Left kidney (tissue), 2 donors: ENCODE data around the gene BICDL1. TPM values are rescaled to one million over a fixed set of nuclear protein-coding genes. Genes with fewer than 3 reads are reported as not detected.

Source experiments
- DNase-seq: peaks from one replicate; pipeline ENCODE4 v3.0.0-alpha.2; 2013
- polyA plus RNA-seq: library from polyadenylated mRNA; unstranded; fragments of 120-200 nt; gene quantifications from one replicate; pipeline ENCODE4 v1.2.1, GENCODE V29; 2013; ENCODE audit not compliant: insufficient read length

BICDL1 gene
- polyA plus RNA-seq, 1 donor: 37.8 TPM

DNA sequence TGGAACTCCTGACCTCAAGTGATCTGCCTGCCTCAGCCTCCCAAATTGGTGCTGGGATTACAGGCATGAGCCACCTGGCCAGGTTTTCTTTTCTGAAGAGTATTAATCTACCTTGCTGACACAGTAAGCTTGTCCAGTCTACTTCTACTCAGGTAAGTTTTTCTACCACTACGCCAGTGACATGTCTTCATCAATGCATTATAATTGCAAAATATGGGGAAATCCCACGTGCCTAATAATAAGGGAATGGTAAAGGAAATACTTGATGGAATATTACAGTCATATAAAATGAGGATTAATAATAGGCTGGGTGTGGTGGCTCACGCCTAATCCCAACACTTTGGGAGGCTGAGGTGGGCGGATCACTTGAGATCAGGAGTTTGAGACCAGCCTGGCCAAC, 65.3 kb downstream of the BICDL1 start:
- no peak for DNase-seq

DNA sequence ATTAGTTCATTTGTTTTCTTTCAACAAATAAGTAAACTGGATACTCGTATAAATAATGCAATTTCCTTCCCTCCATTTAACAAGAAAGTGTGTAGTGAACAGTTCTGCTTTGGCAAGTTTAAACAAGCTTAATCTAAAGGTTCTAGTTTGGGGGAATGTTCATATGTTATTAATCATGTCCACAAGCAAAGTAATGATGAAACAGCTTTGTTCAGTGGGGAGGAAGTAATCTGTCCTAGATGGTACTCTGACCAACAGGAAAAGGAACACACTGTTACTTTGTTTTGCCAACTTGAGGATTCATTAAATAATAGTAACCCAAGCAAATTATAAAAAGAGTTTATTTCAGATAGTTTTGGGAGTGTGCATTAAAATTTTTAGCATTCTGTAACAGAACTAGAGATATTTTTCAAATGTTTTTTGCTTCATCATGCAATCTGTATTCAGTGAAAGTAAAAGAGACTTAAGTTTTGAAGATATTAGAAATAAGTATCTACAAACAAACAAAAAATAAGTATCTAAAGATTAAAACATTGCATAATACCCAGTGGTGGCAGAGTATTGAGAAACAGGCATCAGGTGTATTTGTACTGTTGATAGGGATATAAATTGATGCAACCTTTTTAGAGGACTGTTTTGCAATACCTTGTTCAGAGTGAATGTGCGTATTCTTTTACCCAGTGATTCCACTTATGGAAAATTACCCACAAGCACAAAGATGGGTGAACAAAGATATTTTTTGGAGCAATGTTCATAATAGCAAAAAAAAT, 66.4 kb downstream of the BICDL1 start:
- no peak for DNase-seq

DNA sequence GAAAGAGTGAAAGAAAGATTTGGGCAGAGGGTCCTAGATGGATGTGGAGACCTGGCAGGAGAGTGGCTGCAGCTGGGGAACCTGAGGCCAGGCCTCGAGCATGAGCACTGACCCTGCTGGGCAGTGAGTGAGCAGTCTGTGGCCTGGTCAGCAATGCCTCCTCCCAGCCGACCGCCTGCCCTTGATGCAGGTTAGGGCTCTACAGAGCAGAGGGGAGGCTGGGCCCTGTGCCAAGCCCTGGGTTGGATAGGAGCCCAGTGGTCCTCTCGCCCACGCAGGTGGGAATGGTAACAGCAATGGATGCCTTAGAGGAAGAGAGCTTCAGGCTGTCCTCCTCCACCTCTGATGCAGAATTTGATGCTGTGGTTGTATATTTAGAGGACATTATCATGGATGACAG, 67.7 kb downstream of the BICDL1 start:
- no peak for DNase-seq

DNA sequence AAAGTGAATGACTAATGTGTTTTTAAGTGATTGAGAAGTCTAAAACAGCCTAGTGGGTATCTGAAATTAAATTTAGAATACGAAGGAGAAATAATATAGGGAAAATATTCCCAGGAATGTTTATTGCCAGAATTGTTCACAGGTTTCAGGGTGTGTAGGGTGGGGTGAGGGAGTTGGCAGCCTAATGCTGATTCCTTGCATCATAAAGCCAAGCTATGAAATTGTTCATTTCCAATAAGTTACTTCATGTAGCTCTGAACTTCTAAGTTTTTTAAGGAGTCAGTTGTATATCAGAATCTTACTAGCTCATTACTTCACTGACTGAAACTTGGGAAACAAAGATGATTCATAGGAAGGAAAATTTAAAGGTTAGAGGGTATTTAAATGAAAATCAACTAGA, 71.2 kb downstream of the BICDL1 start:
- DNase-seq: no peak

DNA sequence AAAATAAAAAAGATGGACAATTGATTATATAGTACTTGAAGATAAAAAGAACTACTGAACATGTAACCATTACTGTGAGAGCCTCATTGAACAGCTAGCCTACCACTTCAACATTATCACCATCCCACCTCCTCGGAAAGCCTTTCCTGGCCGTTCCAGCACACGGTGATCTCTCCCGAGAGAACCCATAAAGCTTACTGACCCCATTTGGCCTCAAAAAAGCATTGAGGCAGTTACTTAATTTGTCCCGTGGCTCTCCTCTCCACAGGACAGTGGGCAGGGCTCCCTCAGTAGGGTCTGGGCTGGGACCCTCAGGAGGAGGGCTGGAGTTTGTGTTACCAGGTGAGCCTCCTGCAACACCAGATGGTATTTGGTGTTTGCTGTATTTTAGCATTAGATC, 71.7 kb downstream of the BICDL1 start:
- DNase-seq: no peak

DNA sequence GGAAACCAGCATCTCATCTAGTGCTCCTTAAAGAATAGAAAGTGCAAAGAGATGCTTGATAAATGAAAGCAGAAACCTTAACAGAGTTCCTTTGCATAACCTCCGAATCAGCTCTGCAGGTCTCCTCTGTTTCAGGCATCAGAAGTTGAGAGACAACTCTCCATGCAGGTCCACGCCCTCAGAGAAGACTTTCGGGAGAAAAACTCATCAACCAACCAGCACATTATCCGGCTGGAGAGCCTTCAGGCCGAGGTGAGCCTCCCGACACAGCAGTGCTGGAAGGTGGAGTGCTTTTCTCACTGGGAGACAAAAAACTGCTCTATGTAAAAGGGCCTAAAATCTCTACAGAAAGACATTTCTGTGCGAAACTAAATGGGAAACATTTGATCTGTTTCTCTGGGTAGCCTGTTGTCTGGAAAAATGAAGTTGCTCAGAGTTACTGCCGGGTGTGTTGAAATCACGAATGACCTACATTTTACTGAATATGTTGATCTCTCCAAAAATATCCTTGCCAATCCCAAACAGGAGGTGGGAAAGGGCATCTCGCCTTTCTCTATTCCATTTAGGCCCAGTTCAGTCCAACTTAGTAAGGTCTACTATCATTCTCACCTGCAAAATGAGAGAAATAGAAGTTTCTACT, 72.7 kb downstream of the BICDL1 start:
- DNase-seq: no peak

DNA sequence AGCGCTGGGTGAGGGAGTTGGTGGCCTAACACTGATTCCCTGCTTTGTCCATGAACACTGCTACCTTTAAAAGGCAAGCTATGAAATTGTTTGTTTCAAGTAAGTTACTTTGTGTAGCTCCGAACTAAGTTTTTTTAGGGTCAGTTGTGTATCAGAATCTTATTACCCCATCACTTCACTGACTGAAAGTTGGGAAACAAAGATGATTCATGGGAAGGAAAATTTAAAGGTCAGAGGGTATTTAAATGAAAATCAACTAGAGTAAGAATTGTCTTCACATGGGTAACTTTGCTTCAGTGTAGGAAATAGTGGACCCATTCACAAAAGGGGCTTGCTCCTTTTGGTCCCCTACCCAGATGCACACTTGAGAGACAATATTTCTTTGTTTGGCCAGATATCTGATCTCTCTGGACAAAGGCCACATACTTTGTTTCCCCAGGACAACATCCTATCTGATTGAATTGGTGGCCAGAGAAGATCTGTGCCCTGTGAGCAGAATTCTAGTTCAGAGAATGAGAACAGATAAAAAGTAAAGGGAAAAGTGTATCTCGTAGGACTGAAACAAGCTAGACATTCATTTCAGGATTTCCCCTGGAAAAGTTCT, 74.0 kb downstream of the BICDL1 start:
- DNase-seq: no peak

DNA sequence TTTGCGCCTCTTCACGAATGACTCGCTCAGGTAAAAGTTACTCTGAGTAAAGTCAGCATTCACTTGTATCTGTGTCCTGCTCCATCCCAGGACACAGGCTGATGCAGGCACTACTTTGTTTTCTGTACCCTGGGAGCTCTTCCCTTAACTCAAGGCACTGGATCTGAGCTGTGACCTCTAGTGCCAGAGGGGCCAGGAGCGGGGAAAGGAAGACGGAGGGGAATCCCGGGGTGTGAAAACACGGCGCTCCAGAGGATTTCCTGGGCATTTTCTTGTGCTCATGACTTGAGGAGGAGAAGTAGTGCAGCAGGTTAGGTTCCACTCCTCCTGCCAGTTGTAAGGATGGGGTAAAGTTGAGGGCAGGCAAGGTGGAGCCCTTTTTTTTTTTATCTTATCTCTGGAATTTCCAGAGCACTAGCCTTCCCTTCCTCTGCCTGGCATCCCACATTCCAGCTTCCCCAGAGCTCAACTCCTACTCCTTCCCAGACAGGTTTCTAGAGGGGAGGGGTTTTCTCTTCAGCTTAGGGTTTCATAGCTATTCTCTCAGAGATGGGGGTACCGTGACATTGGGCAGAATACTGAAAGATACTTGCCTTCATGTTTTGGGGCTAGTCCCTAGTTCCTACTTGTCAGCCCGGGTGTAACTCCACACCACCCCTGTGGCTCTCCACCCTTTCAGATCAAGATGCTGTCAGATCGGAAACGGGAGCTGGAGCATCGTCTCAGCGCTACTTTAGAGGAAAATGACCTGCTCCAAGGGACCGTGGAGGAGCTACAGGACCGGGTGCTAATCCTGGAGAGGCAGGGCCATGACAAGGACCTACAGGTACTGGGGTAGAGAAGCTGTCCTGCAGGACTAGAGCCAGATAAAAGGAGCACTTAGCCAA, 75.3 kb downstream of the BICDL1 start:
- DNase-seq: no peak

DNA sequence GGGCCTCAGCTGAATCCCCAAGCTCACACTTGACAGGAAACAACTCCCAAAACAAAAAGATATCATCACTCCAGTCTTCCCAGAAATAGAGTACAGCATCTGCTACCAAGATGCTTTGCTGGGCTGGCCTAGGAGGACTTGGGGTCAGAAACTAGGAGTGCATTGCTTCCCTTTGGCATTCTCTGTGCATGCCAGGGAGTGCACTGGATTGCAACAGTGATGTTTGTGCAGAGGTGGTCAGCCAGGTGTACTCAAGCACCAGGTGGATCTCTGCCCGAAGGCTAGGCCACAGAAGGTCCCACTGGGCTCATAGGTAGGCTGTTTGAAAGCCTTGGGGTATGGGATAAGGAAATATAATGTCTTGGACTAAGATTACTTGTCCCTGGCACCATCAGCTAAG, 76.4 kb downstream of the BICDL1 start:
- no peak for DNase-seq

DNA sequence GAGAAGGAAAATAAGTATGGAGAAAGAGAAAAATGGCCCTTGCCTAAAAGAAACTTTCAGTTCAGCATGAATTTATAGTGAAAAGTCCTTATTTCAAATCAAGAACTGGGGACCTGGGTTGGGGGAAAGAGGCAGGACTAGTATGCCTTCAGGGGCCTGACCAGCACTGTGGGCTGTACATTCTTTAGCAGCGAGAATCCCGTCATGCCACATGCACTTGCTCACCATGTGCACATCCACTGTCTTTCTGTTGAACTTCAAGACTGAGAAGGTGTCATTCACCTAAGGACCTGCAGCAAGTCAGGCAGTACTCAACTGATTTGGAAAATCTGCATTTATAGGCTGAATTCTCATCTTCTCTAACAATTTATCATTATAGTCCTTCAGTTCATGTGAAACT, 77.3 kb downstream of the BICDL1 start:
- no peak for DNase-seq

DNA sequence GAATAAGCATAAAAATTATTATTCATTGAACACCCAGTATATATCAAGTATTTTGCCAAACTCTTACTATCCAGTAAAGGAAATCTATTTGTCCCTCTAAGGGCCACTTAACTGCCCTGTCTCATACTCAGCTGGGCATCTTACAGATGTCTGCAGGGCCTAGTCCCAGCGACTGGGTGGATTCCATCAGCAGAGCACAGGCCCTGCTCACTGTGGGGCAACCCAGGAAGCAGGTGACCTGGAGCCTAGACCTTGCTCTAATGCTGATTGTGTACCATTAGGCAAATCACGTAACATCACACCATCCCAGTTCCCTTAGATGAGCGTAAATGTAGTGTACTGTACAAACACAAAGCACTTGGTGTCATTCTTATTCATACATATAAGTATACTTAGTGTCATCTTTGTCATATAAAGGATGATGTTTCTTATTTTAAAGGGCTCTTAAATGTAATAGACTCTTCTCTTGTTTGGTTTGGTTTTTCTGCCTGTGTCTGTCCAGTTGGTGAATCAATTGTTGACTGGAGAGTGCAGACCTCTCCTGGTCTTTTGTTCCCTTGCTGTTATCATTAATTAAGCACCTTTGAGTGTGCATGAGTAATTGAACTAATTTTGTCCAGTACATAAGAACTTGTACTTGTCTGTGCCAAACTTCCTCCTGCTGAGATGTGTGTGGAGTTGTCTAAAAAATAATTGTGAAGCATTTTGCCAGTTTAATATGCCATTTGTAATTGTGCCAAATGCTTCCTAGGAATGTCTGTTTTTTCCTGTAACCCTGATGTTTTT, 78.2 kb downstream of the BICDL1 start:
- DNase-seq: no peak

DNA sequence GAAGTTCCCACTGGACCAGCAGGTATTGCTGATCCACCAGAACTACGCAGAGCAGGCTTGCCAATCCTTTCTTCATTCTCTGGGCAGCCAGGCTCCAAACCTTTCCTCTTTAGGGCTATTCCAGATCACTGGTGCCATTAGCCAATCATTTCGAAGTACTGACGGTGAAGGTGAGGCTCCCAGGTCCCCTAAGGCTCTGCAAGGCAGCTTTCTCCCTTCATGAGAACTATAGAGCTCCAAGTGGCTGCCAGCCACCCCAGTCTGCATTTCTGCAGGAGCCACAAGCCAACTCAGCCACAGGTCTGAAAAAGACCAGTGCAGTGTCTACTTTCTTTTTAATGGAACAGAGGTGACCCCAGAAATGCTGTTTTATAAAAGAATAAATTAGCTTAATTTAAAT, 78.9 kb downstream of the BICDL1 start:
- no peak for DNase-seq

DNA sequence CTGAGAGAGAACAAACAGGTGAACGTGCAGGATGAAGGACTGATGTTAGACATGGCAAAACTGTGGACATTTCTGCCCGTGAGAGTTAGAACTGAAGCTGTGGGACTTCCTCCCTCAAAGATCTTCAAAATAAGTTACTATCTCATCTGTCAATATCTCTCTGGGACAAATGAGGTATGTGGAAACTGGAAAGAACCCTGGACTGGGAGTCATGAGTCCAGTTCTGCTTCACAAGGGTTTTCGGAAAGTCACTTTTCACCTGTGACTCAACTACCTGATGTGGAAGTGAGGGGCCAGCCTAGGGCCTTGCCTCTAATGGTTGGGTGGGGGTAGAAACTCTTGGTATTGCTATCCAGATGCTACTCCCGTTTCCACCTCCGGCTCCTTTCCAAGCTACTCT, 80.2 kb downstream of the BICDL1 start:
- DNase-seq: no peak

DNA sequence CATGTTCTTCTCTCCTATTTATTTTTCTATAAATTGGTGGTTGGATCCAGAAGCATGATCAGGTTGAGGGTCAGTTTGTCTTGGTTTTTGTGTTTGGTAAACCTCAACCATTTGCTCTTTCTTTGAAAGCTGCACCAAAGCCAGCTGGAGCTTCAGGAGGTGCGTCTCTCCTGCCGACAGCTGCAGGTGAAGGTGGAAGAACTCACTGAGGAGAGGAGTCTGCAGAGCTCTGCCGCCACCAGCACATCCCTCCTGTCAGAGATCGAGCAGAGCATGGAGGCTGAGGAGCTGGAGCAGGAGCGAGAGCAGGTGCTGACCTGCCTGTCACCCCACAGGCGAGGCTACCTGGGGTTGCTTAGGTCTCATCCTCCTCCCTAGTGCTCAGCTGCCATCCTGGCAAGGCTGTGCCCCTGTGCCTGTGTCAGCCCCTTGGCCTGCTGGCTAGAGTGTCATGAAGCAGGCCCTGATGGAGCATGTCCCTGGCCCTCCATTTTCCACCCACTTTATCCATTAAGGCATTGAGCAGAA, 82.5 kb downstream of the BICDL1 start:
- no peak for DNase-seq

DNA sequence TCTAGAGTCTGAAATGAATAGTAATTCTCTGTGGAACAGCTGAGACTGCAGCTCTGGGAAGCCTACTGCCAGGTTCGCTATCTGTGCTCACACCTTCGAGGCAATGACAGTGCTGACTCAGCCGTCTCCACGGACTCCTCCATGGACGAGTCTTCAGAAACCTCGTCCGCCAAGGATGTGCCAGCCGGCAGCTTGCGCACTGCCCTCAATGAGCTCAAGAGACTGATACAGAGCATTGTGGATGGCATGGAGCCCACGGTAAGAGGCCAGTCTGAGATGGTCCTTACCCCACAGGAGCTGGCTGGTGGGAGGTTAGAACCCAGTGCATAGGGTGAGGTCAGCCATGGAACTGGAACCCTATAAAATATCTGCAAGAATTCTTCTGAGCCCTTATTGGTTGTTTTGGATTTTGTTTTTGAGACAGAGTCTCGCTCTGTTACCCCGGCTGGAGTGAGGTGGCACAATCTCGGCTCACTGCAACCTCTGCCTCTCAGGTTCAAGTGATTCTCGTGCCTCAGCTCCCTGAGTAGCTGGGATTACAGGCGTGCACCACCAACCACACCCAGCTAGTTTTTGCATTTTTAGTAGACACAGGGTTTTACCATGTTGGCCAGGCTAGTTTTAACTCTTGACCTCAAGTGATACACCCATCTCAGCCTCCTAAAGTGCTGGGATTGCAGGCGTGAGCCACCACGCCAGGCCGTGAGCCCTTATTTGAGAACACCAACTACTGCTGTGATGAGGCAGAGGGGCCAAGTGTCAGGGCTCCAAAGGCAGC, 83.6 kb downstream of the BICDL1 start:
- DNase-seq: no peak

DNA sequence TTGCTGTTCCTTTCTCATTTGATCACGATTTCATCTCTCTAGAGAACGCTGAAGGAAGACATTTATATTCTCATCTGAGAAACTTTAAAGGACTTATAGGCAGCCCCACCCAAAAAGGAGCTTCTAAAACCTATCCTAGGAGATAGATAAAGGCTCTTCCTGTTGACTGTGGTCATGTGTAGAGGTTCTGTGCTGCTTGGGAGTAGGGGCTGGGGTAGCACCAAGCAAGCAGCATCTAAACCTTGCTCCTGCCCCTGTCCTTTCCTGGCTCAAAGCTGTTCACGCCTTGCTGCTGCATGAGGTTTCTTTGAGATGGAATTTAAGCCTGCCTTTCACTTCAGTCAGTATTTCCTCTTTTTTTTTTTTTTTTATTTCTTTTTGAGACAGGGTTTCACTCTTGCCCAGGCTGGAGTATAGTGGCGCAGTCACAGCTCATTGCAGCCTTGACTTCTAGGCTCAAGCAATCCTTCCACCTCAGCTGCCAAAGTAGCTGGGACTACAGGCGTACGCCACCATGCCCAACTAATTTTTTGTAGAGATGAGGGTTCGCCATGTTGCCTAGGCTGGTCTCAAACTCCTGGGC, 86.1 kb downstream of the BICDL1 start:
- no peak for DNase-seq

DNA sequence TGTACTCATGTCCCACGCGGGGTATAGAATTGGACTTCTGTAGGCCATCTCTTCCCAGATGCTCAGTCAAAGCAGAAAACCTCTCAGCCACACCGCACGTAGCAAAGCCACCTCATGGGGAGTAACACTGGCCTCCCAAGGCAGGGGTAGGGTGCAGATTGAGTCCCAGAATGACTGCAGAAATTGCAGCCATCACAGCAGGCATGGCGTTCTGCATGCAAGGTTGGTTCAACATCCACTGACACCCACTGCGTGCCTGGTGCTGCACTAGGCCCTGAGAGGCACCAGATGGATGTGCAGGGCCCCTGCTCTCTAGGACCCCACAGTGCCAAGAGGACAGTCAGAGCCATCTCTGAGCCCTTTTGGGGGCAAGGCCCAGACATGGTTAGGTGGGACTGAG, 87.6 kb downstream of the BICDL1 start:
- DNase-seq: no peak

DNA sequence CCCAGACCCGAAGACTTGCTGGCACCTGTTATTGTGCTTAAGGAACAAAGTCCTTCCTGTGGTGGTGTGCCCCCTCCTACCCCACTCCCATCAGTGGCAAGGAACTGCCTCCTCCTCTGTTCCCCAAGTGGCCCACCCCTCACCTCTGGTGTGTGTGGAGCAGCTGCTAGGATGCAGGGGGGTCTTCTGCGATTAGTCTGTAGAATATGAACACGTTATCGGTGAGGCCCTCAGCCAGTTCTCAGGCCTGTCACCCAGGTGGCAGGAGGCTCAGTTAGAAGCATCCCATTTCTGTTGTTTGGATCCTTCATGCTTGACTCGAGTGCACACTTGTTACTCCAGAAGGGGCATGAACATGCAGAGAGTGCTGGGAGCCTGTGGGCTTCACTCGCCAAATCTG, 88.2 kb downstream of the BICDL1 start:
- DNase-seq: no peak

DNA sequence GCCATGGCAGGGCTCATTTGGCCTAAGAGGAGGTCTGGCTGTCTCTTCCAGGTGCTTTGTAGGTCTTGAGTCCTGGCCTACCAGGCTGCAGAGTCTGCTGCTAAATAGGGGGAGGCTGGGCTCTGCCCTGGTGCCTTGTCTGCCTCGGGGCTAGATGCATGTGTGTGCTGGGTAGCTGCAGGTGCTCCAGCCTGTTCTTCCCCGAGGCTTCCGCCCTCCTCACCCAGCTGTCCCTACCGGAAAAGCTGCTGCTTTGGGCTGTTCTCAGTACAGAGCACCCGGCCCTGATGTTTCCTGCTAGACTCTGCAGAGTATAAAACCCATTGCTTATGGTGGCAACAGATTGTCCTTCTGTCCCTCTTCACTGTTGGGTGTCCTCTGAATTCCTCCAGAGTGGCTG, 89.8 kb downstream of the BICDL1 start:
- no peak for DNase-seq
